Smooth muscle cell (in vitro differentiated cells): ENCODE data around the gene LMOD1. TPM values are rescaled to one million over a fixed set of nuclear protein-coding genes. Genes with fewer than 3 reads are reported as not detected.
A peak's percentile ranks its signal among the peaks of the same experiment; 100 is the strongest.

Source experiments
- DNase-seq: peaks from one replicate; lab custom pipeline; 2025; ENCODE audit not compliant: unreplicated experiment; lab: John Stamatoyannopoulos, UW
- H2AFZ ChIP-seq: fragments of 200-600 bp; sonication (generic); 2 replicates; pipeline ENCODE4 v1.6.0; 2016; ENCODE audit warnings: antibody characterized with exemption, low read depth, mild to moderate bottlenecking
- H3F3A ChIP-seq: fragments of 200-600 bp; sonication (generic); 2 replicates; pipeline ENCODE4 v1.6.0; 2017; ENCODE audit warnings: antibody characterized with exemption, low read depth
- H3K27ac ChIP-seq: fragments of 200-600 bp; sonication (generic); 2 replicates; pipeline ENCODE4 v1.5.1; 2016; ENCODE audit warnings: low read depth, mild to moderate bottlenecking
- H3K27me3 ChIP-seq: fragments of 200-600 bp; sonication (generic); 2 replicates; pipeline ENCODE4 v1.6.1; 2016; ENCODE audit warnings: low read depth, mild to moderate bottlenecking
- H3K36me3 ChIP-seq: fragments of 200-600 bp; sonication (generic); 2 replicates; pipeline ENCODE4 v1.5.1; 2016; ENCODE audit warnings: low read depth
- H3K4me1 ChIP-seq: fragments of 200-600 bp; sonication (generic); 2 replicates; pipeline ENCODE4 v1.5.1; 2016; ENCODE audit warnings: low read depth
- H3K4me2 ChIP-seq: fragments of 200-600 bp; sonication (generic); 2 replicates; pipeline ENCODE4 v1.6.0; 2016; ENCODE audit warnings: mild to moderate bottlenecking
- H3K4me3 ChIP-seq: fragments of 200-600 bp; sonication (generic); 2 replicates; pipeline ENCODE4 v1.5.1; 2016; ENCODE audit warnings: mild to moderate bottlenecking
- H3K79me2 ChIP-seq: fragments of 200-600 bp; sonication (generic); 2 replicates; pipeline ENCODE4 v1.6.0; 2016; ENCODE audit warnings: low read depth, mild to moderate bottlenecking
- H3K9ac ChIP-seq: fragments of 200-600 bp; sonication (generic); 2 replicates; pipeline ENCODE4 v1.6.0; 2016; ENCODE audit warnings: low read depth
- H3K9me3 ChIP-seq: fragments of 200-600 bp; sonication (generic); replicated peaks from 2 replicates; pipeline ENCODE4 v1.5.1; 2016; ENCODE audit warnings: low read depth
- H4K20me1 ChIP-seq: fragments of 200-600 bp; sonication (generic); 2 replicates; pipeline ENCODE4 v1.6.0; 2016; ENCODE audit warnings: low read depth
- CTCF ChIP-seq: fragments of 200-600 bp; sonication (generic); IDR thresholded peaks from 2 replicates; pipeline ENCODE4 v1.5.1; 2017; ENCODE audit warnings: borderline replicate concordance, mild to moderate bottlenecking, antibody characterized with exemption; ENCODE audit not compliant: insufficient read depth, poor library complexity, severe bottlenecking
- WGBS: methylation state at CpG from one replicate; pipeline ENCODE4 v1.1.7; 2016; ENCODE audit warnings: low lambda C conversion rate; 5-methylcytosine and 5-hydroxymethylcytosine counted together
- polyA plus RNA-seq: library from polyadenylated mRNA; unstranded; fragments of >200 nt; fragmentation: Nextera tagmentation; extraction: Ambion mirVana; gene quantifications from 2 replicates; pipeline ENCODE4 v1.2.1, GENCODE V29; 2016
- total RNA-seq: library from RNA; depleted of rRNA; stranded (reverse); fragments of >200 nt; gene quantifications from 2 replicates; pipeline ENCODE4 v1.2.3, GENCODE V29; 2014

The LMOD1 gene
- total and polyA plus RNA-seq, 2 experiments from 2014 or later, result 4.0 to 5.6 TPM

GRCh38 chr1:201895120-201895665, 51.2 kb downstream of the LMOD1 start:
- DNase-seq, result no peak
- H3F3A ChIP-seq, result no peaks in the 10 kb centered on the region
- no peak overlapping the region for H3K4me2 ChIP-seq
- no peaks in the 10 kb centered on the region for H3K27me3 ChIP-seq
- H3K4me3 ChIP-seq, result no peak overlapping the region
- H3K9me3 ChIP-seq, result no peaks in the 10 kb centered on the region
- H4K20me1 ChIP-seq, result no peaks in the 10 kb centered on the region
- no peaks in the 10 kb centered on the region for H3K4me1 ChIP-seq
- H2AFZ ChIP-seq, result no peak overlapping the region
- WGBS, result 94% methylated on average over 7 of the region's 7 CpGs
- H3K27ac ChIP-seq, result no peak overlapping the region
- no peaks in the 10 kb centered on the region for H3K36me3 ChIP-seq
- TF ChIP-seq CTCF, result no peak
- H3K9ac ChIP-seq, result no peak overlapping the region
- H3K79me2 ChIP-seq, result no peaks in the 10 kb centered on the region

GRCh38 chr1:201894343-201895119, 51.8 kb downstream of the LMOD1 start:
- H3K9me3 ChIP-seq, result no peaks in the 10 kb centered on the region
- H3K27ac ChIP-seq, result peak overlapping the region; percentile 23
- H3K79me2 ChIP-seq, result no peaks in the 10 kb centered on the region
- H3F3A ChIP-seq, result no peaks in the 10 kb centered on the region
- H3K9ac ChIP-seq, result no peak overlapping the region
- H3K27me3 ChIP-seq, result no peaks in the 10 kb centered on the region
- no peaks in the 10 kb centered on the region for H3K4me1 ChIP-seq
- H3K4me2 ChIP-seq, result no peak overlapping the region
- 70% methylated on average over 5 of the region's 5 CpGs for WGBS
- no peaks in the 10 kb centered on the region for H3K36me3 ChIP-seq
- H4K20me1 ChIP-seq, result no peaks in the 10 kb centered on the region
- no peak overlapping the region for H3K4me3 ChIP-seq
- no peak for TF ChIP-seq CTCF
- DNase-seq, result no peak
- H2AFZ ChIP-seq, result no peak overlapping the region

GRCh38 chr1:201893431-201893830, 52.9 kb downstream of the LMOD1 start:
- 26% methylated on average over 3 of the region's 3 CpGs for WGBS
- TF ChIP-seq CTCF, result no peak
- no peaks in the 10 kb centered on the region for H3K4me1 ChIP-seq
- H3K4me3 ChIP-seq, result no peak overlapping the region
- H2AFZ ChIP-seq, result no peak overlapping the region
- peak overlapping the region; percentile 23 for H3K27ac ChIP-seq
- no peaks in the 10 kb centered on the region for H3K9me3 ChIP-seq
- no peak overlapping the region for H3K9ac ChIP-seq
- H3F3A ChIP-seq, result no peaks in the 10 kb centered on the region
- DNase-seq, result no peak
- H3K79me2 ChIP-seq, result no peaks in the 10 kb centered on the region
- no peaks in the 10 kb centered on the region for H3K27me3 ChIP-seq
- H3K36me3 ChIP-seq, result no peaks in the 10 kb centered on the region
- H4K20me1 ChIP-seq, result no peaks in the 10 kb centered on the region
- peak overlapping the region; percentile 28 for H3K4me2 ChIP-seq

- Histone ChIP-seq H2AFZ (no peak overlapping the region), H3K9ac (no peak overlapping the region), H3K9me3 (no peaks in the 10 kb centered on the region), H3K79me2 (no peaks in the 10 kb centered on the region), H3K4me2 (no peak overlapping the region), H3K4me1 (peaks cover 8% of the 10 kb centered on the region), H3K27me3 (no peaks in the 10 kb centered on the region), H3F3A (no peaks in the 10 kb centered on the region), H4K20me1 (no peaks in the 10 kb centered on the region), H3K4me3 (no peak overlapping the region), H3K27ac (no peak overlapping the region), H3K36me3 (no peaks in the 10 kb centered on the region)
- 96% methylated on average over 6 of the region's 6 CpGs for WGBS
- no peak for DNase-seq
- no peak for TF ChIP-seq CTCF
Measured at GRCh38 chr1:201892211-201892610, 54.1 kb downstream of the LMOD1 start.
